HCT116 (cell line): ENCODE results near the gene FDXR. TPM values are rescaled to one million over a fixed set of nuclear protein-coding genes. Genes with fewer than 3 reads are reported as not detected.

Experiments used
- ATAC-seq: fragments of 200-7000 bp; cut with Tn5 transposase; 2 replicates; pipeline ENCODE4 v1.9.1; 2020; ENCODE audit warnings: mild to moderate bottlenecking, moderate library complexity
- BruUV-seq: library from RNA; stranded (reverse); fragments of 400-500 nt; replicated peaks from 2 replicates; lab custom pipeline; 2021; lab: Mats Ljungman, UMichigan
- CTCF ChIA-PET: fragments of 300-600 bp; sonication (Branson Sonifier 250); formaldehyde crosslinking; loops from one replicate; lab custom pipeline; 2021; ENCODE audit warnings: antibody characterized with exemption; lab: Charles Lee
- POLR2A ChIA-PET: fragments of 300-600, 350-600 bp; sonication (Branson Sonifier 250); formaldehyde crosslinking; loops from one replicate; lab custom pipeline; 2021; ENCODE audit warnings: antibody characterized with exemption; lab: Charles Lee
- RAD21 ChIA-PET, 2 experiments: fragments of 300-600 bp; sonication (Branson Sonifier 250); formaldehyde crosslinking; loops; one replicate each; lab custom pipeline; 2023; ENCODE audit warnings: low total read pairs in 2 of 2; ENCODE audit not compliant: uncharacterized antibody in 2 of 2, unreplicated experiment in 2 of 2, low non-redundant PET in 1 of 2; lab: Charles Lee
- DNase-seq: peaks from one replicate; pipeline ENCODE4 v3.0.0-alpha.2; 2010; ENCODE audit warnings: low read depth, low spot score
- H2AFZ ChIP-seq: fragments of 200-600 bp; shearing (Covaris generic), sonication (generic); 2 replicates; pipeline ENCODE4 v1.6.1; 2017; ENCODE audit warnings: low read depth, mixed run types, mixed read lengths, antibody characterized with exemption, low read length; ENCODE audit not compliant: poor library complexity, severe bottlenecking
- H3K27ac ChIP-seq: 2 replicates; pipeline ENCODE4 v1.5.1; 2012; ENCODE audit warnings: low read depth, low read length
- H3K27me3 ChIP-seq: fragments of 200-600 bp; sonication (generic); 2 replicates; pipeline ENCODE4 v1.6.1; 2016; ENCODE audit warnings: mixed run types, low read length, mixed read lengths; ENCODE audit not compliant: insufficient read depth
- H3K36me3 ChIP-seq, 2 experiments: fragments of 200-500 bp in 1 of 2; fragments of 200-600 bp in 1 of 2; sonication (Bioruptor generic) in 1 of 2; sonication (generic) in 1 of 2; 2 replicates each; pipeline versions ENCODE4 v1.5.1 to v1.6.1; 2014 to 2016; ENCODE audit warnings: low read length in 2 of 2, inconsistent platforms in 1 of 2, mixed read lengths in 1 of 2, mixed run types in 1 of 2; ENCODE audit not compliant: insufficient read depth in 2 of 2, control insufficient read depth in 1 of 2
- H3K4me1 ChIP-seq, 2 experiments: fragments of 200-600 bp in 1 of 2; sonication (generic) in 1 of 2; 2 replicates each; pipeline versions ENCODE4 v1.5.1 to v1.6.1; 2012 to 2017; ENCODE audit warnings: low read length in 2 of 2, inconsistent platforms in 1 of 2, mild to moderate bottlenecking in 1 of 2, mixed read lengths in 1 of 2, mixed run types in 1 of 2, moderate library complexity in 1 of 2; ENCODE audit not compliant: insufficient read depth in 2 of 2, control insufficient read depth in 1 of 2
- H3K4me2 ChIP-seq: fragments of 200-600 bp; sonication (generic); 2 replicates; pipeline ENCODE4 v1.6.1; 2017; ENCODE audit warnings: mixed run types, low read length, mixed read lengths
- H3K4me3 ChIP-seq, 2 experiments: fragments of 200-600 bp in 1 of 2; sonication (generic) in 1 of 2; replicated peaks in 1 of 2; 2 replicates each; pipeline ENCODE4 v1.5.1; 2011 to 2016; ENCODE audit warnings: low read length in 2 of 2, control low read depth in 1 of 2, low read depth in 1 of 2, mild to moderate bottlenecking in 1 of 2, mixed read lengths in 1 of 2, mixed run types in 1 of 2
- H3K79me2 ChIP-seq: fragments of 200-600 bp; sonication (generic); 2 replicates; pipeline ENCODE4 v1.6.1; 2017; ENCODE audit warnings: mild to moderate bottlenecking, mixed run types, low read length, moderate library complexity, mixed read lengths; ENCODE audit not compliant: insufficient read depth
- H3K9ac ChIP-seq: fragments of 200-600 bp; sonication (generic); 2 replicates; pipeline ENCODE4 v1.6.1; 2016; ENCODE audit warnings: low read length, mixed read lengths
- H3K9me2 ChIP-seq: fragments of 200-600 bp; sonication (generic), shearing (Covaris generic); 2 replicates; pipeline ENCODE4 v1.6.1; 2017; ENCODE audit warnings: mixed run types, mild to moderate bottlenecking, moderate library complexity; ENCODE audit not compliant: insufficient read depth
- H3K9me3 ChIP-seq, 2 experiments: fragments of 200-500 bp in 1 of 2; fragments of 200-600 bp in 1 of 2; sonication (Bioruptor generic) in 1 of 2; sonication (generic) in 1 of 2; 2 replicates each; pipeline ENCODE4 v1.6.1; 2014 to 2017; ENCODE audit warnings: low read length in 2 of 2, mixed read lengths in 2 of 2, inconsistent platforms in 1 of 2, low read depth in 1 of 2, mild to moderate bottlenecking in 1 of 2, mixed run types in 1 of 2, moderate library complexity in 1 of 2; ENCODE audit not compliant: control insufficient read depth in 1 of 2, insufficient read depth in 1 of 2
- H4K20me1 ChIP-seq: fragments of 200-600 bp; sonication (generic), shearing (Covaris generic); 2 replicates; pipeline ENCODE4 v1.6.1; 2017; ENCODE audit warnings: mixed run types, mild to moderate bottlenecking, moderate library complexity; ENCODE audit not compliant: insufficient read depth
- CBX3 ChIP-seq: IDR thresholded peaks from 2 replicates; pipeline ENCODE4 v1.6.1; 2012; ENCODE audit warnings: low read depth
- CEBPB ChIP-seq: IDR thresholded peaks from 2 replicates; pipeline ENCODE4 v1.6.1; 2012; ENCODE audit warnings: low read depth
- EGR1 ChIP-seq: IDR thresholded peaks from 2 replicates; pipeline ENCODE4 v1.6.1; 2012; ENCODE audit warnings: low read depth
- ELF1 ChIP-seq: IDR thresholded peaks from 2 replicates; pipeline ENCODE4 v1.6.1; 2012; ENCODE audit warnings: low read depth, borderline replicate concordance
- POLR2AphosphoS5 ChIP-seq: IDR thresholded peaks from 2 replicates; pipeline ENCODE4 v1.6.1; 2011; ENCODE audit warnings: mild to moderate bottlenecking, low read depth, low read length, moderate library complexity
- RAD21 ChIP-seq: IDR thresholded peaks from 2 replicates; pipeline ENCODE4 v1.6.1; 2012; ENCODE audit warnings: low read depth, mild to moderate bottlenecking
- REST ChIP-seq: IDR thresholded peaks from 2 replicates; pipeline ENCODE4 v1.6.1; 2012; ENCODE audit warnings: low read depth
- SIN3A ChIP-seq: IDR thresholded peaks from 2 replicates; pipeline ENCODE4 v1.6.1; 2012; ENCODE audit warnings: low read depth
- SP1 ChIP-seq: IDR thresholded peaks from 2 replicates; pipeline ENCODE4 v1.6.1; 2012; ENCODE audit warnings: low read depth
- YY1 ChIP-seq: IDR thresholded peaks from 2 replicates; pipeline ENCODE4 v1.6.1; 2011; ENCODE audit warnings: low read length, low read depth, moderate library complexity, mild to moderate bottlenecking; ENCODE audit not compliant: insufficient replicate concordance; ENCODE audit errors: extremely low read depth
- intact Hi-C: fragments of 100-400 bp; cut with micrococcal nuclease; formaldehyde crosslinking; loops from 2 replicates; pipeline ENCODE4 v1.10.0; 2022
- total RNA-seq: library from RNA; stranded (reverse); gene quantifications from one replicate; pipeline ENCODE4 v1.2.1, GENCODE V29; 2021; ENCODE audit not compliant: unreplicated experiment
- TF ChIP-seq, protein P1 (sequence below): IDR thresholded peaks from 2 replicates; pipeline ENCODE4 v1.6.1; 2012
- TF ChIP-seq, protein P2 (sequence below): IDR thresholded peaks from 2 replicates; pipeline ENCODE4 v1.6.1; 2012
- TF ChIP-seq, protein P3 (sequence below): IDR thresholded peaks from 2 replicates; pipeline ENCODE4 v1.6.1; 2011; ENCODE audit warnings: mild to moderate bottlenecking, low read length, moderate library complexity; ENCODE audit not compliant: insufficient replicate concordance; ENCODE audit errors: extremely low read depth

The FDXR gene
- total RNA-seq, 1 experiment from 2014 or later = 98.8 TPM

DNA sequence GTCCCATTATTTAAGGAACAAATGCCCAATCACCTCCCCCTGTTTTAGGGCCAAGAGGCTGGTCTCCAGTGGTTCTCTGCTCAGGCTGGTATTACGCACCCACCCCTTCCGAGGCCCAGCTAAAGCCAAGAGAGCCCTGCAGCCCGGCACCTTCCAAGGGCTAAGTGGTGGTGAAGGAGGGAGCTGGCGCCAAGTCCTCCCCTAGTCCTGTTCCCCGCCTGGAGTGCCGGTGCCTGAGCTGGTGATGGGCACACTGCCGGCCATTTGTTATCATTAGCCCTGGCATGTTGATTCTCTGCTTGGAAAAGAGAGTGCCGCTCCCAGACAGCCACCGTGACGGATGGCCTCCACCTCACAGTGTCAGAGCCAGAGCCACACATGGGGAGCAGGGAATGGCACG, 45.0 kb downstream of the FDXR start:
- Histone ChIP-seq H3K9me3 (no peaks in the 10 kb centered on the region), H4K20me1 (no peaks in the 10 kb centered on the region), H3K27ac (no peak overlapping the region), H3K27me3 (no peaks in the 10 kb centered on the region), H2AFZ (no peak overlapping the region), H3K79me2 (no peaks in the 10 kb centered on the region), H3K9ac (no peak overlapping the region), H3K4me1 (no peaks in the 10 kb centered on the region), H3K9me2 (no peaks in the 10 kb centered on the region), H3K4me3 (no peak overlapping the region), H3K4me2 (no peak overlapping the region), H3K36me3 (no peaks in the 10 kb centered on the region)
- RAD21 ChIA-PET = no interaction called here
- ATAC-seq (no peak), DNase-seq (no peak)
- TF ChIP-seq CBX3 (no peak), SP1 (no peak), CEBPB (no peak), POLR2AphosphoS5 (no peak), RAD21 (no peak)
- TF ChIP-seq, protein P1, sequence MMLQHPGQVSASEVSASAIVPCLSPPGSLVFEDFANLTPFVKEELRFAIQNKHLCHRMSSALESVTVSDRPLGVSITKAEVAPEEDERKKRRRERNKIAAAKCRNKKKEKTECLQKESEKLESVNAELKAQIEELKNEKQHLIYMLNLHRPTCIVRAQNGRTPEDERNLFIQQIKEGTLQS = no peak
- intact Hi-C loops = no loop called here
- BruUV-seq = no TSS peak
- POLR2A ChIA-PET = interaction anchor here (1.2 kb wide), 1 partner anchor 45 kb away, joined by 3 read pairs; the partner anchor contains the start of gene FDXR
- CTCF ChIA-PET = interaction anchor here (1.5 kb wide), 1 partner anchor 15 kb away, joined by 5 read pairs; no protein-coding TSS in a partner anchor

DNA sequence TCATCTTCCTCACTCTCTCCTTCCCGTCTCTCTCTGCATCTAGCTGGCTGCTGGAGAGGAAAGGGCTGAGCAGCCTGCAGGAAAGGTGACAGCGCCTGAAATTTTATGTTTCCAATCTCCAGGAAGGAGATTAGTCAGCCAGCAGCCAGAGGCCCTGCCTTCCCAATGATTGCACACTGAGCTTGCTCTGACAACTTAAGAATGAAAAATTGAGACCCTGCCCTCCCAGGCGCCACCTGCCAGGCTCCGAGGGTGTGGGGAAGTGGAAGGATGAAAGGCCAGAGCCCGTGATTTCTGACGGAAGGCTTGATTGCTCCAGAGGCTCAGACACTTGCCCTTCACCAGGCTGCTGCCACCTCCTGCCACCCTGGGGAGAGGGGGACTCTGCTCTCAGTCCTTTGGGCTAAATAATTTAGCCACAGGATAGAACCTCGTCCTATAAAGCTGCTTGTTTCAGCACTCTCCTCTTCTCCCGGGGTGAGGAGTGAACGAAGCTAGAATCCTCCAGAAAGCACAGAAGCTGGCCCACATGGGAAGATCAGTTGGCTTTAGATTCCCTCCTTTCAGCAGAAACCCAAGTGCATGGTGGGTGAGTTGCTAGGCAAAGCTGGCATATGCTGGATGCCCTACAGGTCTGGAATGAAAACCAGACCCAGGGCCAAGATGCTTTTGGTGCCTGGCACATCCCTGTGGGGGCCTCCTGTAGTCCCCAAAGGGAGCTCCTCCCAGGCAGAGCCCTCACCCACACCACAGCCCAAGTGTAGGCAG, 46.7 kb downstream of the FDXR start:
- no TSS peak for BruUV-seq
- ChIA-PET POLR2A (no interaction called here), RAD21 (no interaction called here), CTCF (interaction anchor here (1.5 kb wide), 1 partner anchor 17 kb away, joined by 5 read pairs; no protein-coding TSS in a partner anchor)
- H3K4me1 ChIP-seq = no peaks in the 10 kb centered on the region
- H3K4me3 ChIP-seq = no peak overlapping the region
- H3K79me2 ChIP-seq = no peaks in the 10 kb centered on the region
- no peaks in the 10 kb centered on the region for H3K27me3 ChIP-seq
- intact Hi-C loops = no loop called here
- H4K20me1 ChIP-seq = no peaks in the 10 kb centered on the region
- H3K9ac ChIP-seq = no peak overlapping the region
- no peak overlapping the region for H3K4me2 ChIP-seq
- H3K36me3 ChIP-seq = no peaks in the 10 kb centered on the region
- no peak overlapping the region; the same call in 1 of the 2 replicates for H3K27ac ChIP-seq
- H3K9me2 ChIP-seq = no peaks in the 10 kb centered on the region
- DNase-seq (no peak), ATAC-seq (no peak)
- no peaks in the 10 kb centered on the region for H3K9me3 ChIP-seq
- H2AFZ ChIP-seq = no peak overlapping the region
- TF ChIP-seq ELF1 (no peak), EGR1 (no peak), REST (no peak), RAD21 (no peak), YY1 (no peak), SIN3A (no peak)
- TF ChIP-seq, protein P2, sequence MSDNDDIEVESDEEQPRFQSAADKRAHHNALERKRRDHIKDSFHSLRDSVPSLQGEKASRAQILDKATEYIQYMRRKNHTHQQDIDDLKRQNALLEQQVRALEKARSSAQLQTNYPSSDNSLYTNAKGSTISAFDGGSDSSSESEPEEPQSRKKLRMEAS = no peak
- TF ChIP-seq, protein P1 = no peak
- TF ChIP-seq, protein P3, sequence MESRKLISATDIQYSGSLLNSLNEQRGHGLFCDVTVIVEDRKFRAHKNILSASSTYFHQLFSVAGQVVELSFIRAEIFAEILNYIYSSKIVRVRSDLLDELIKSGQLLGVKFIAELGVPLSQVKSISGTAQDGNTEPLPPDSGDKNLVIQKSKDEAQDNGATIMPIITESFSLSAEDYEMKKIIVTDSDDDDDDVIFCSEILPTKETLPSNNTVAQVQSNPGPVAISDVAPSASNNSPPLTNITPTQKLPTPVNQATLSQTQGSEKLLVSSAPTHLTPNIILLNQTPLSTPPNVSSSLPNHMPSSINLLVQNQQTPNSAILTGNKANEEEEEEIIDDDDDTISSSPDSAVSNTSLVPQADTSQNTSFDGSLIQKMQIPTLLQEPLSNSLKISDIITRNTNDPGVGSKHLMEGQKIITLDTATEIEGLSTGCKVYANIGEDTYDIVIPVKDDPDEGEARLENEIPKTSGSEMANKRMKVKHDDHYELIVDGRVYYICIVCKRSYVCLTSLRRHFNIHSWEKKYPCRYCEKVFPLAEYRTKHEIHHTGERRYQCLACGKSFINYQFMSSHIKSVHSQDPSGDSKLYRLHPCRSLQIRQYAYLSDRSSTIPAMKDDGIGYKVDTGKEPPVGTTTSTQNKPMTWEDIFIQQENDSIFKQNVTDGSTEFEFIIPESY = no peak
